ENCODE measurements around the gene DCAF8L2.
"Not testable (repeated sequence)": the region's sequence is repeated elsewhere in the genome, so short reads cannot be mapped to it uniquely, and the experiment has no call there.

GRCh38 chrX:27743521-27743920 lies 153.4 kb downstream of the DCAF8L2 start:
- not testable (repeated sequence) for TF ChIP-seq CTCF, POLR2A, POLR2AphosphoS5 (IDR thresholded peaks at IDR 0.05)
